ENCODE data around the gene JADE1. TPM values are rescaled to one million over a fixed set of nuclear protein-coding genes. Genes with fewer than 3 reads are reported as not detected.

JADE1 gene
- total RNA-seq, 1 donor: 38.4 TPM

- TF ChIP-seq CTCF (IDR thresholded peaks at IDR 0.05; ENCODE audit: insufficient read depth, low read depth, low read length): no peak
- no peak for DNase-seq (ENCODE audit: low read depth)
These were observed 33.6 kb upstream of the JADE1 start for GRCh38 chr4:128775916-128776315.

DNA sequence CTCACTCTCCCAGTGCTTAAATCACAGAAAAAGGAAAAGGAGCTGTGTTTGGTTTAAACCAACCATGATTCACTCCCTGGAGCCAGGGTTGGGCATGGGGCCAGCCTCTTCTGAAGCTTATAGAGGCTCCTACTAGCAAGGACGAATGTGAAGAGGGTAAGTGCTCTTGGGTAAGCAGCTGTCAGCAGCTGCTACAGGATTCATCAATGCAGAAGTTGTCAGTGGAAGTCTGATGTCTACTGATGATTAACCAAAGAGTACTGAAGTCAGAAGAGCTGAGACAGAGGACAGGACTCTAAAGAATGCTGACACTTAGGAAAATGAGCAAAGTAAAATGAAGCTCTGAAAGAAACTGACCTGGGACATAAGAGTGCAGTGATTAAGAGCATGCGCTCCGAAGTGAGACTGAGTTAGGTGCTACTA is 32.7 kb upstream of the JADE1 start:
- peak; percentile 87 for DNase-seq (ENCODE audit: low read depth)
- H3K4me3 ChIP-seq (ENCODE audit: low read depth, low read length): no peak overlapping the region
- TF ChIP-seq CTCF (IDR thresholded peaks at IDR 0.05; ENCODE audit: insufficient read depth, low read depth, low read length): no peak

More at GRCh38 chr4:128775916-128776315, 33.6 kb upstream of the JADE1 start:
- H3K4me3 ChIP-seq (ENCODE audit: low read depth, low read length): no peak overlapping the region

DNA sequence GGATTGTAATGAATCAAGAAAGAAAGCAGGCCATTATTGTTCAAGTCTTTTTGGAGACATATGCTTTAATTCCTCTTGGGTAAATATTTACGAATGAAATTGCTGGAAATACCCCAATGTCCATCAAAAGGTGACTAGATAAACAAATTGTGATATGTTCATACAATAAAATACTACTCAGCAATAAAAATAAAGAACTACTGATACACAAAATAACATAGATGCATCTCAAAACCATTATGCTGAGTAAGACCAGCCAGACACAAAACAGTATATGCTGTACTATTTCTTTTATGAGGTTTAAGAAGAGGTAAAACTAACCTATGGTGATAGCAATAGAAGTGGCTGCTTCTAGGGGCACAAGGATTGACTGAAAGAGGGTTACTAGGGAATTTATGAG is 28.8 kb upstream of the JADE1 start:
- no peak for DNase-seq (ENCODE audit: low read depth)
- H3K4me3 ChIP-seq (ENCODE audit: low read depth, low read length): no peak overlapping the region
- TF ChIP-seq CTCF (IDR thresholded peaks at IDR 0.05; ENCODE audit: insufficient read depth, low read depth, low read length): no peak

DNA sequence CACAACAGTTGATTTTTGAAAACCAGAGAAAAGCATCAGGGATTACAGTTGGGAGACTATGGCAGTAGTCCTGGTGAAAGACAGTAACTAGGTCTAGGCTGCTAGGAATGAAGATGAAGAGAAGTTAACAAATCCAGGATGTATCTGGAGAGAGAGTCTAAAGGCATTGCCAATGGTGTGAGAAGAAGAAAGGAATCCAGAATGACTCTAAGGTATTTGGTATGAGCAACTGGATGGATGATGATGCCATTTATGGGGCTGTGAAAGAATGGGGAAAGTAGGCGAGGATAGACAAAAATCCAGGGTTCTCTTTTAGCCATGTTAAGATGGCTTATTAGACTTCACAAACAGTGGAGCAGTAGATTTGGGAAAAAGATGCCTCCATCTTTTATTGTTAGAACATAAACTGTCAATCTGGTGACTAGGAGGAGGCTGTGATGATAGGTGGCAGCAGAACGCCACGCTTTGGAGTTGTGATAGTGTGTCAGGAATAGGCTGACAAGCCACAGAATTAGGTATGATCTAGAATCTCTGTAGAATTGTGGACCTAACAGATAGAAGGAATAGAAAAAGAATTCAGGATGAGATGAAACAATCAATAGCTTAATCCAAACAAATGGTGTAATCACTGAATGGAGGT is 27.3 kb upstream of the JADE1 start:
- DNase-seq (ENCODE audit: low read depth): no peak
- TF ChIP-seq CTCF (IDR thresholded peaks at IDR 0.05; ENCODE audit: insufficient read depth, low read depth, low read length): no peak
- no peak overlapping the region for H3K4me3 ChIP-seq (ENCODE audit: low read depth, low read length)

DNA sequence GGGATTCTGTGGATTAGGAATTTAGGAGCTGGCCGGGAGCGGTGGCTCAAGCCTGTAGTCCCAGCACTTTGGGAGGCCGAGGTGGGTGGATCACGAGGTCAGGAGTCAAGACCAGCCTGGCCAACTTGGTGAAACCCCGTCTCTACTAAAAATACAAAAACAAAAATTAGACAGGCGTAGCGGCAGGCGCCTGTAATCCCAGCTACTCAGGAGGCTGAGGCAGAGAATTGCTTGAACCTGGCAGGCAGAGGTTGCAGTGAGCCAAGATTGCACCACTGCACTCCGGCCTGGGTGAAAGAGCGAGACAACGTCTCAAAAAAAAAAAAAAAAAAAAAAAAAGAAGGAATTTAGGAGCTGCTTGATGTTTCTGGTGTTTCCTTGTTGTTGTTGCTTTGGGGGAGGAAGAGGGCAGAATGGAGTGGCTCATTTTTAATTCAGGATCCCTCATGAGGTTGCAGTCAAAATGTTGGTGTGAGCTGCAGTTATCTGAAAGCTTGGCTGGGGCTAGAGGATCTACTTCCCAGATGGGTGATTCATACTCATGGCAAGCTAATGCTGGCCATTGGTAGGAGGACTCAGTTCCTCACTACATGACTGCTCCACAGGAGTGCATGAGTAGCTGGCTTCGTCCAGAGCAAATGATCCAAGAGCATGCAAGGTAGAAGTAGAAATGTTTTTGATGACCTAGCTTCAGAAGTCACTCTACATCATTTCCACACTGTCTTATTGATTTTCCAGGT is 26.5 kb upstream of the JADE1 start:
- H3K4me3 ChIP-seq (ENCODE audit: low read depth, low read length): no peak overlapping the region
- no peak for DNase-seq (ENCODE audit: low read depth)
- TF ChIP-seq CTCF (IDR thresholded peaks at IDR 0.05; ENCODE audit: insufficient read depth, low read depth, low read length): no peak

GRCh38 chr4:128787509-128788311 is 21.8 kb upstream of the JADE1 start:
- no peak for TF ChIP-seq CTCF (IDR thresholded peaks at IDR 0.05; ENCODE audit: insufficient read depth, low read depth, low read length)
- H3K4me3 ChIP-seq (ENCODE audit: low read depth, low read length): no peak overlapping the region
- DNase-seq (ENCODE audit: low read depth): no peak

All from fibroblast of villous mesenchyme (primary cell).